ENCODE measurements around the gene PAF1.
"Not testable (repeated sequence)": the region's sequence is repeated elsewhere in the genome, so short reads cannot be mapped to it uniquely, and the experiment has no call there.

Gene PAF1

GRCh38 chr19:39341719-39342604 lies 48.9 kb downstream of the PAF1 start, which contains the start of gene SAMD4B:
SAMD4B (plus strand) TSS chr19:39342421; CDS start chr19:39356894, 14,473 bp downstream.
- peak; percentile 99 for TF ChIP-seq CTCF (IDR thresholded peaks at IDR 0.05)
- peak within 1 kb of the TSS; percentile 100 for H3K27ac ChIP-seq
- peaks cover 48 to 51% of the 10 kb centered on the region in 2 experiments for H3K4me1 ChIP-seq (ENCODE audit: control insufficient read depth in 1 of 2, insufficient read depth in 1 of 2, low read depth in 1 of 2, low read length in 1 of 2)
- peak within 1 kb of the TSS; percentile 90 to 100 for H3K4me3 ChIP-seq (ENCODE audit: low read depth in 1 of 2, low read length in 1 of 2)
- H3K9me3 ChIP-seq, result no peaks in the 10 kb centered on the region
- peaks cover 6% of the 10 kb centered on the region for H3K36me3 ChIP-seq
- H3K27me3 ChIP-seq, result no peaks in the 10 kb centered on the region

GRCh38 chr19:39341129-39341718 lies 49.7 kb downstream of the PAF1 start:
- no peaks in the 10 kb centered on the region for H3K9me3 ChIP-seq
- no peak for TF ChIP-seq CTCF (IDR thresholded peaks at IDR 0.05)
- peak overlapping the region; percentile 100 for H3K27ac ChIP-seq
- peak overlapping the region; percentile 90 to 100 for H3K4me3 ChIP-seq (ENCODE audit: low read depth in 1 of 2, low read length in 1 of 2)
- peaks cover 55 to 58% of the 10 kb centered on the region in 2 experiments for H3K4me1 ChIP-seq (ENCODE audit: control insufficient read depth in 1 of 2, insufficient read depth in 1 of 2, low read depth in 1 of 2, low read length in 1 of 2)
- no peaks in the 10 kb centered on the region for H3K27me3 ChIP-seq
- H3K36me3 ChIP-seq, result peaks cover 1% of the 10 kb centered on the region

- H3K27me3 ChIP-seq, H3K9me3 ChIP-seq, H3K36me3 ChIP-seq: not testable (repeated sequence)
- Histone ChIP-seq H3K27ac (peak overlapping the region; percentile 100), H3K4me1 (ENCODE audit: control insufficient read depth in 1 of 2, insufficient read depth in 1 of 2, low read depth in 1 of 2, low read length in 1 of 2) (peaks cover 59 to 61% of the 10 kb centered on the region in 2 experiments), H3K4me3 (ENCODE audit: low read depth in 1 of 2, low read length in 1 of 2) (peak overlapping the region; percentile 90 to 100)
Observed at GRCh38 chr19:39340156-39340555, 50.8 kb downstream of the PAF1 start.

- no peaks in the 10 kb centered on the region for H3K9me3 ChIP-seq
- no peak for TF ChIP-seq CTCF (IDR thresholded peaks at IDR 0.05)
- peak overlapping the region; percentile 90 to 100 for H3K4me3 ChIP-seq (ENCODE audit: low read depth in 1 of 2, low read length in 1 of 2)
- peaks cover 59 to 61% of the 10 kb centered on the region in 2 experiments for H3K4me1 ChIP-seq (ENCODE audit: control insufficient read depth in 1 of 2, insufficient read depth in 1 of 2, low read depth in 1 of 2, low read length in 1 of 2)
- H3K36me3 ChIP-seq, result no peaks in the 10 kb centered on the region
- H3K27me3 ChIP-seq, result no peaks in the 10 kb centered on the region
- peak overlapping the region; percentile 100 for H3K27ac ChIP-seq
Observed at GRCh38 chr19:39339674-39340073, 51.2 kb downstream of the PAF1 start.

- peaks cover 76 to 81% of the 10 kb centered on the region in 2 experiments for H3K4me1 ChIP-seq (ENCODE audit: control insufficient read depth in 1 of 2, insufficient read depth in 1 of 2, low read depth in 1 of 2, low read length in 1 of 2)
- H3K9me3 ChIP-seq, result no peaks in the 10 kb centered on the region
- H3K27me3 ChIP-seq, result no peaks in the 10 kb centered on the region
- H3K27ac ChIP-seq, result peak overlapping the region; percentile 100
- H3K36me3 ChIP-seq, result peaks cover 16% of the 10 kb centered on the region
- TF ChIP-seq CTCF (IDR thresholded peaks at IDR 0.05), result no peak
- peak overlapping the region; percentile 90 to 96 for H3K4me3 ChIP-seq (ENCODE audit: low read depth in 1 of 2, low read length in 1 of 2)
Observed at GRCh38 chr19:39336483-39336882, 54.4 kb downstream of the PAF1 start.

Data from neutrophil (primary cell).